ENCODE data around the gene DNAJC11.

Gene DNAJC11

DNA sequence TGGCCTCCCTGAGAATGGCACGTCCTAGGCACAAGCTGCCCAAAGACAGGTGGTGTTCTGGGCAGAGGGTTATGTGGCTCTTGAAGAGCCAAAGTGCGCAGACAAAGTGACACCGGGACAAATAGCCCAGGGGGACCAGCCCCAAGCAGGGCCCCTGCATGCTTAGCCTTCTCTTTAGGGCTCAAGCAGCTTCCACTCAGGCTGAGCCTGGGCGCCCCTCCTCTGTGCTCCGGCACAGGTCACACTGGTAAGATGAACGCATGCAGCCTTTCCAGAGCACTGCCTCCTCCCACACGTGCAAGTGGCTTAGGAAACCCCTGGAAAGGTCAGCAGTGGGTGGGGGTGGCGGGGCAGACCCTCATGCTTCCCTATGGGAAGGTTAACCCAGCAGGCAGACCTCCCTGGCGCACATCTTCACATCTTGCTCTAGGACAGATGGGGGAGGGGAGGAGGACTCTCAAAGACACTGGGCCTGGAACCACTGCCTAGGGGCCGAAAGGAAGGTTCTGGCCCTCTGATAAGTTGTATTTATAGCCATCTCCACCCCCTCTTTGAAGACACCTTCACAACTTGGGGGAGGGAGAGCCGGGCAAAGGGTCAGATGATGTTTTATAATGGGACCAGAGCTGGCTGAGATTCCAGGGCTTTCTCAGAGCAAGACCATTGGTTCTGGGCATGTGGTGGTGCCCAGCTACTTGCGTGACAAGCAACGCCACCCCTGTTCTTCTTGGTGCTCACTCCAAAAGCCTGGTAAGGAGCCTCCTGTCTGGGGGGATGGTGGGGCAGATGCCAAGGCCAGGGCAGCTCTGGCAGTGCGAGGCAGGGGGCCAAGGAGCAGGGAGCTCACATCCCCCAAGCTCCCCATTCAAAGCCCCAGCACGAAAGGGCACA lies 104.5 kb downstream of the DNAJC11 start:
- no peak for DNase-seq

DNA sequence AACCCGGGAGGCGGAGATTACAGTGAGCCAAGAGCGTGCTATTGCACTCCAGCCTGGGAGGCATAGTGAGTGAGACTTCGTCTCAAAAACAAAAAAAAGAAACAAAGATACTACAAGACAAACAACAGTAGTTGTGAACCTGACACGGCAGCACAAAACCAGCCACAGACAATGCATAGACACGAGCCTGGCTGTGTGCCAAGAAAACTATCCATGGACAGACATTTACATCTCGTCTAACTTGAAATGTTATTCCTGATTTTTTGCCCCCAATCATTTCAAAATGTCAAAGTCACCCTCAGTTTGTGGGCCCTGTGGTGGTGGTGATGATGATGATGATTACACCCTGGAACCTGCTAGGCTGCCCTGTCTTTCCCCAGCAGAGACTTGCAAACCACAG lies 105.3 kb downstream of the DNAJC11 start:
- no peak for DNase-seq

DNA sequence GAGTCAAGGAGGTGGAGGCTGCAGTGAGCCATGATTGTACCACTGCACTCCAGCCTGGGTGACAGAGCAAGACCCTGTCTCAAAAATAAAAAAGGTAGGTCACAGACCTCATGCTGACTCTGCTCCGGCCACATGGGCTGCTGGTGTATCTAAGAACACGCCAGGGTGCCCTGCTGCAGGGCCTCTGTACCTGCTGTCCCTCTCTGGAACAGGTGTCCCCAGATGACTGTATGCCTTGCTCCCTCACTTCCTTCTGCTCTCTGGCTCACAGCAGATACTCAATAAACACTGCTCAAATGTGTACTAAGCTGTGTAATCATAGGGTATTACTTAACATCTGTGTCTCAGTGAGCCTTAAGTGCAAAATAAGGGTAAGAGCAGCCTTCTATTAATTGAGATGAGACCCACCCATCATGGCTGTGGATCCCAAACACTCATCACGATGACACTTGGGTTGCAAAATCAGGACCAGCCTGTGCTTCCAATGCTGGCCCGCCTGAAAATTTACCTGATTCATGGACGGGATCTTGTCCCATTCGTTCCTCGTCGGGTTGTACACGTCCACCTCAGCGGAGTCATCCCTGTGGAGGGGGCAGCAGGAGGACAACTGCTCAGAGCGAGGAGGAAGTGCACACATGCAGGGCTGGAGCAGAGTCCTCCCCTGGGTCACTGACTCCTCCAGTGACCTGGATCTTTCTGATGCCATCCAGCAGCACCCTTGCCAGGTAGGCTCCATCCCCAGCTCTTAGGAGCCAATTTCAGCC lies 106.5 kb downstream of the DNAJC11 start:
- no peak for DNase-seq

DNA sequence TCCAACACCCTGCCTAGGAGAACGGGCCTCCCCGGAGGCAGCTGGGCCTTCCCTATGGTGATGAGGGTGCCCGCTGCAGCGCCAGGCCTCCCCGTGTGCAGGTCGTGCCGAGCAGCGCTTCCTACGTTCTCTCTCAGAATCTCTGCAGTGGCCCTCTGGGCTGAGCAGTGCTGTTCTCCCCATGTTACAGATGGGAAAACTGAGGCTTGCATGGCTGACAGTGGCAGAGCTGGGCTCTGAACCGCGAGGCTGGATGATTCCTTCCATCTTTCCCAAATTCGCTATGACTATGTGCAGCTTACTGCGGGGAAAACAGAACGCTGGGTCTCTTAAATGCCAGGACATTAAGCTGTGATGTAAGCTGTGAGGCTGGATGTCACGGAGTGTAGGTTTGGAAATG lies 107.8 kb downstream of the DNAJC11 start:
- DNase-seq = no peak

DNA sequence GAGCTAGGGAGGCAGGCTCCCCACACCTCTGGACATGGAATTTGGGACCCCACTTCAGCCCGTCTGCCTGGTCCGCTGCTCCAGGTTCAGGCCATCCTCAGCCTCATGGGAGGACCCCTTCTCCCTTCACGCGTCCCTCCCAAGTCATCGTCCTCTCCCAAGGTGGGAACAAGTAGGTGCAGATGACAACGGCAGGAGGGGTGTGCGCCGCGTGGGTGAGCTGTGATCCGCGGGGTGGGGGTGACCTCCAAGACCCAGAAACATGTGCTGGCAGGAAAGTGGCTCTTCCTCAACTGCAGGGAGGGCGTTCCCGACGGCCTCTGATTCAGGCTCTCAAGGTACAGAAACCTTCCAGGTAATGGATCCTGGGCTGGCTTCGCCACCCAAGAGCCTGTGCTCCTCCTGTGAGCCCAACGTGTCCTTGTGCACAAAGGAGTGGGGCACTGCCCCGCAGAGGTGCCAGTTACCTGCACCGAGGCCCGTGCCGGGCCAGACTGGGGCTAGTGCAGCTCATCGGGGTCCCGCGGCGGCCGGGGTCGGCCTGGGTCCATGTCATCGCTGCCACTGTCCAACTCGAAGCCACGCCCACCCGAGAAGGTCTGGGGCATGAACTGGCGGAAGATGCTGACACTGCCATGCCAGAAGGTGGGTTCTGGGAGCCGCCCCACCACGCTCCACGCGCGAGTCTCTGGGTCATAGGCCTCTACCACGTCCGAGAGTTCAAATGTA lies 108.6 kb downstream of the DNAJC11 start:
- no peak for DNase-seq

DNA sequence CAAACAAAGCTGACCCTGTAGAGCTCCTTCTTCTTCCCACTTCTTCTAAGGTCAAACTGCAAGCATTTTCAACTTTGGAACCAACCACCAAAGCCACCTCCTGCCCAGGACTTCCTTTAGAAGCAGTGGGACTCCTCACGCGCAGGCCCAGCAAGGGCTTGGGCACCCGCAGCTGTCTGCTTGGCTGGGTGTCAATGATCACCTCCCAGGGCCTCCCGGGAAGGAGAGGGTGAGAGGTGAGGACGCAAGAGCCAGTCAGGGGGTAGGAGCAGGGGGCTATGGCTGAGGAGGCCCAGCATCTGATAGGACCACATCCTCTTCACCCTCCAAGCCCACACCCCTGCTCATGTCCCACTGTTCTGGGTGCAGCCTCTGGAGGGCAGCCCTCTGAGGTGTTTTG lies 109.2 kb downstream of the DNAJC11 start:
- no peak for DNase-seq

DNA sequence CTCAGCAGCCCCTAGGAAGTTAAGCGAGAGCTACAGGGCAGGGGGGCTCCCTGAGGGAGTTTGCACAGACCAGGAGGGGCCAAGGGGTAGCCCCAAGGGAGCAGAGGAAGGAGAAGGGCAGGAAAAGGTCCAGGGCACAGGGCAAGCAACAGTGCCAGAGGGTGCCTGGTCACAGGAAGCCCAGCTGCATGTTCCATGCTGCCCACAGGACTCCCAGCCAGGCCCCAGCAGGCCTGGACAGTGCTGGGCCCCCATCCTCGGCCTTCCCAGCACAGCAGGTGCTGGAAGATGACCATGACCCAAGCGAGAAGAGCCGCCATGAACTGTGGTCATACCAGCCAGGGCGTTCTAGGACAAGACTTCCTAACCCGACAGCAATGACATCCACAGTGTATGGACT lies 110.0 kb downstream of the DNAJC11 start:
- no peak for DNase-seq

DNA sequence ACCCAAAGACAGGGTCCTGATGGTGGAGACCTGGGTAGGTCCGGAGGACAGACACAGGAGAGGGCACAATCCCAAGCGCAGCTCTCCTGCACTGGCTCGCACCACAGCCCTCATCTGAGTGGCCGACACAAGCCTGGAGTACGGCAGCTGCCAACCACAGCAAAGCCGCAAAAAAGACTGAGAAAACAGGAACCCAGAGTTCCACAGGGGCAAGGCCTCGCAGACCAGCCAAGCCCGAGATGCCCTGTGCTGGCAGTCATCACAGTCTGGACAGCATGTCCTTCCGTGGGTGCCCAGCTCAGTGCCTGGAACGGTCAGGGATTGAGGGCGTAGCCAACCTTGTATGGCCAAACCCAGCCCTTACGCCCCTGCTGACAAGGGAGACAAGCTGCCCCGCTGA lies 110.4 kb downstream of the DNAJC11 start:
- DNase-seq = no peak

DNA sequence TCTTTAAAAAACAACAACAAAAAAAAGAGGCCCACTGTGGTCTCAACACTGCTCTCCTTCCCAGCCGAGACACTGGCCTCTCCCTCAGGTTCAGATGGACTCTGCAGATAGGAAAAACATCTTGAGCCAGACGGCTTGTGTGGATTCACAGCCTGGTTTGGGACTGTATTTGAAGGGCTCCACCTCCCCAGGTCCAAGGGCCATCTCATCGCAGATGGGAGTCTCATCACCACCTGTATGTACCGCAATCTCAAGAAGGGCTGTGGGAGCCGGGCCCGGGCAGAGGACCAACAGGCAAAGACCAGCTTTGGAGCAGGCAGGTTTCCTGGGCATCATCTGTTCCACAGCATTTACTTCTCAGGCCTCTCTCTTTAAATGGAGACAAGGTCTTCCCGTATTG lies 111.6 kb downstream of the DNAJC11 start:
- no peak for DNase-seq

DNA sequence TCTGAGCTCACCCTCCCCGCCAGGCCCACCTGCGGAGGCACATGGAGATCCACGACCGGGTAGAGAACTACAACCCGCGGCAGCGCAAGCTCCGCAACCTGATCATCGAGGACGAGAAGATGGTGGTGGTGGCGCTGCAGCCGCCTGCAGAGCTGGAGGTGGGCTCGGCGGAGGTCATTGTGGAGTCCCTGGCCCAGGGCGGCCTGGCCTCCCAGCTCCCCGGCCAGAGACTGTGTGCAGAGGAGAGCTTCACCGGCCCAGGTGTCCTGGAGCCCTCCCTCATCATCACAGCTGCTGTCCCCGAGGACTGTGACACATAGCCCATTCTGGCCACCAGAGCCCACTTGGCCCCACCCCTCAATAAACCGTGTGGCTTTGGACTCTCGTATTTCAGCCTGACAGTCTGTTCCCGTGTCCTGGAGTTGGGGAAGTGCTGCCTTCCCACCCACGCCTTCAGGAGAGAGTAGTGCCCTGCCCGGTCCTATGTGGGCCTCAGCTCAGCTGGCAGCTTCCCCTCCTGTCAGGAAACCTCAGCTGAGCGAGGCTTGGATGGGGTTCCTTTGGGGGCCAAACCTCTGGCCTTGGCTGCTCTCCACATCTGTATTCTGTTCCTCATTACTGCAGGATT lies 112.6 kb downstream of the DNAJC11 start:
- no peak for DNase-seq

DNA sequence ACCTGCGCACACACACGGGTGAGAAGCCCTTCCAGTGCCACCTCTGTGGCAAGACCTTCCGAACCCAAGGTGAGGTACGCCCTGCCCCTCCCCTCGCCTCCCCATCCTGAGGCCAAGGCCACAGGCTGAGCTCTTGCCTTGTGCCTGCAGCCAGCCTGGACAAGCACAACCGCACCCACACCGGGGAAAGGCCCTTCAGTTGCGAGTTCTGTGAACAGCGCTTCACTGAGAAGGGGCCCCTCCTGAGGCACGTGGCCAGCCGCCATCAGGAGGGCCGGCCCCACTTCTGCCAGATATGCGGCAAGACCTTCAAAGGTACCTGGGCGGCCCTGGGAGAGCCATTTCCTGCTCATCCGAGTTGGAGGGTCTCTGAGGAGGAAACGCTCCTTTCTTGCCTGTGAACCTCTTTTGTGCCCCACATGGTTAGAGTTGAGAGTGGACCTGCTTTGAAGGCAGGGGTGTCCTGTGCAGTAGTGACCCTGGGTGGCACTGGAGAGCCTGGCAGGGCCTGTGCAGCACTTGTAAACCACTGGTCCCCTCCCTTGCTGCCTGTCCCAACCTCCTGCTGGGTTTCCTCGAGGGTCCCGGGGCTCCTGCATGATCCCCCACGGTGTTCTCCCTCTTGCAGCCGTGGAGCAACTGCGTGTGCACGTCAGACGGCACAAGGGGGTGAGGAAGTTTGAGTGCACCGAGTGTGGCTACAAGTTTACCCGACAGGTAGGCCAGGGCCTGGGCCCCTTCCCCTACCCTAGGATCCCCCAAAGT lies 113.3 kb downstream of the DNAJC11 start:
- no peak for DNase-seq

DNA sequence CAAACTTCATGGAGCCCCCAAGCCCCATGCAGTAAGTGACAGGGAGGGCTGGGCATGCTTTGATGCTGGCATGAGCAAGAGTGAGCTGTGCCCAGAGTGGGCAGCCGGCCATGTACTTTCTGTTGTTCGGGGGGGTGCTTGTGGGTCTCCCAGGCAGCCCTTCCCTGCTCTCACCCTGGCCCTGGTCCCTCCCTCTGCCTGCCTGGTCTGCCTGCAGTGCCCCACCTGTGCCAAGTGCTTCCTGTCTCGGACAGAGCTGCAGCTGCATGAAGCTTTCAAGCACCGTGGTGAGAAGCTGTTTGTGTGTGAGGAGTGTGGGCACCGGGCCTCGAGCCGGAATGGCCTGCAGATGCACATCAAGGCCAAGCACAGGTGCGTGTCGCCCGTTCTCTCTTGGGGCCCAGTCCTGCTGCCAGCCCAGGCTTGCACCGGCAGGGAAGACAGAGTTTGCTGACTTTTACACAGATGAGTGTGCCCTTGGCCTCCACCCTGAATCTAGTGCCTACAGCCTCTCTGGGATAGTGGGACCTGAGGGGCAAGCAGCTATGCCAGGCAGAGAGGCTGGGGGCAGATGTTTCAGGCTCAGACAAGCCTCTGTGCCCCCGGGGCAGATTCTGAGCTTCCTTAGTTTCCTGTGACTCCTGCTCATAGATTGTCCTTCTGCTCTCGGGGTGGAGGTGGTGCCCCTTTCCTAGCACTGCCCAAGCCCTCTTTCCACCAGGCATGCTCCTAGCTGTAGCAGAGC lies 114.2 kb downstream of the DNAJC11 start:
- DNase-seq = no peak

DNA sequence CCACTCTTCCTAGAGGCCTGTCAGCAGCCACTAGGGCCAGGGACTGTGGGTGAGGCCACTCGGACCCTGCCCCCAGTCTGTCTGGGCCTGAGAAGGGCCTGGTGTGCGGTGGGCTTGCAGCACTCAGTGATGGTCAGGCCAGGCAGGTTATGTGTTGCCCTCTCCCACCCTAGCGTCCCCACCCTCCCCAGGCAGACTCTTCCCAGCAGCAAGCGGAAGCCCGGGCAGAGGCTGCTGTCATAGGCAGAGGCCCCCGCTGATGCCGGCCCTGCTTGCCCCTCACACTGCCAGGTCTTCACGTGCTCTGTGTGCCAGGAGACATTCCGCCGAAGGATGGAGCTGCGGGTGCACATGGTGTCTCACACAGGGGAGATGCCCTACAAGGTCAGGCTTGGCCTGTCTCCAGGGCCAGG lies 115.2 kb downstream of the DNAJC11 start:
- DNase-seq = no peak

DNA sequence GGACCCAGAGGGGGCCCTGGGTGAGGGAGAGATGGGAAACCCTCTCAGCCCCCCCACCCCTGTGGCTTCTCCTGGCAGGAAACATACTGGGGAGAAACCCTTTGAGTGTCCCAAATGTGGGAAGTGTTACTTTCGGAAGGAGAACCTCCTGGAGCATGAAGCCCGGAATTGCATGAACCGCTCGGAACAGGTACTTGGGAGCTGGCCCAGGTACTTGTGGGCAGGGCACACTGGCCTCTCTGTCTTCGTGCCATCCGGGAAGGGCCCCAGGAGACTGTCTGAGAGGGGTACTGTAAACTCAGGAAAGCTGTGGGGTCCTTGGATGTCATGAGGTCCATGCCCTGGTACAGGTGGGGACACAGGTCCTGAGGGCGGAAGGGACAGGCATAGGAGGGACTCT lies 115.8 kb downstream of the DNAJC11 start:
- DNase-seq = no peak

DNA sequence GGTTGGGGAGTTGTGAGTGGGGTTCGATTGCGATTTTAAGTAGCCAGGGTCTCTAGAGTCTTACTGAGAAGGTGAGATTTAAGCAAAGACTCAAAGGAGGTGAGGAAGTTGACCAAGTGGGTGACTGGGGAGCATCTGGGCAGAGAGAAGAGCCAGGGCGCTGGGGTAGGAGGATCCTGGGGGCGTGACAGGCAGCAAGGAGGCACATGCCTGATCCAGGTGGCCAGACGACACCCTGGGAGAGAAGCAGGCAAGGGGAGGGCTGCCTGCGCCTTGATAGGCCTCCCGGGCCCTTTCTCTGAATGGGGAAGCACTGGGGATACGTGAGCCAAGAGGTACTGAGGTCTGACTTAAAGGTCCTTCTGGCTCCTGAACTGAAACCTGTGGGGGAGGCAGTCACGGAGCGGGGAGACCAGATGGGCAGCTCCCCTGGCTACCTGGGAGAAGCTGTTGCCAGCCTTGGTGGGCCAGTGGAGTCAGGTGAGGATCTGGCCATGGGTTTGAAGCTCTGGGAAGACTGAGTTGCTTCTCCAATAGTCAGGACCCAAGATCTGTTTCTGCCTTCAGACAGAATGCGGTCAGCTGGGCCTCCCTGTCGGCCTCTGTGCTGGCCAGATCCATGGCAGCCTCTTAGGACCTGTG lies 116.4 kb downstream of the DNAJC11 start:
- DNase-seq = no peak
